ENCODE measurements around the gene LYRM2.
"Not testable (repeated sequence)": the region's sequence is repeated elsewhere in the genome, so short reads cannot be mapped to it uniquely, and the experiment has no call there.

Gene LYRM2

GRCh38 chr6:89661559-89661958 lies 23.0 kb upstream of the LYRM2 start:
- no peak overlapping the region for H3K4me3 ChIP-seq
- TF ChIP-seq EZH2 (IDR thresholded peaks at IDR 0.05) (no peak), POLR2AphosphoS5 (IDR thresholded peaks at IDR 0.05; ENCODE audit: borderline replicate concordance, low read depth, low read length) (no peak), FOXP2 (optimal IDR thresholded peaks at IDR 0.05; ENCODE audit: control extremely low read depth, extremely low read length, insufficient read depth) (no peak)
- peaks cover 86% of the 10 kb centered on the region for H3K36me3 ChIP-seq (ENCODE audit: insufficient read depth, low read length)
- no peak overlapping the region for H3K9ac ChIP-seq (ENCODE audit: insufficient read length)
- H3K9me3 ChIP-seq (ENCODE audit: low read depth, low read length), result no peaks in the 10 kb centered on the region
- H3K27ac ChIP-seq, result no peak overlapping the region
- DNase-seq (ENCODE audit: low read depth, low spot score), result no peak

DNA sequence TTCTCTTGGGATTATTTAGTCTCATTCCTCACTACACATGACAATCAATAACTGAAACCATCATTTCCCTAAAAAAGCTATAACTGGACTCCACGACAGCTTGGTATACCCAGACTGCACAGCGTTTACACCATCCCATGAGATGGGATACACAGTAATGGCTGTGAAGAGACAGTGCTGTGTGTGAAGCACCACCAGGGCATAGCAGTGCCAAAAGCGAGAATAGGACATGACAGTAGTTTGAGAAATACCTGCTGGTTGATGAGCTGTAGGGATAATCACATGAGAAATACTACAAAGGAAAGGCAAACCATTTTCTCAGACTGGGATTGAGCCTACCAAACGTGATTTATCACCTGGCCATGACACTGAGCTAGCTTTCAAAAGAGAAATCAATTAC lies 22.4 kb upstream of the LYRM2 start:
- H3K36me3 ChIP-seq (ENCODE audit: insufficient read depth, low read length), result peaks cover 86% of the 10 kb centered on the region
- H3K9ac ChIP-seq (ENCODE audit: insufficient read length), result no peak overlapping the region
- DNase-seq (ENCODE audit: low read depth, low spot score), result no peak
- H3K4me3 ChIP-seq, result no peak overlapping the region
- no peak overlapping the region for H3K27ac ChIP-seq
- TF ChIP-seq EZH2 (IDR thresholded peaks at IDR 0.05) (no peak), FOXP2 (optimal IDR thresholded peaks at IDR 0.05; ENCODE audit: control extremely low read depth, extremely low read length, insufficient read depth) (no peak)
- H3K9me3 ChIP-seq (ENCODE audit: low read depth, low read length), result no peaks in the 10 kb centered on the region

DNA sequence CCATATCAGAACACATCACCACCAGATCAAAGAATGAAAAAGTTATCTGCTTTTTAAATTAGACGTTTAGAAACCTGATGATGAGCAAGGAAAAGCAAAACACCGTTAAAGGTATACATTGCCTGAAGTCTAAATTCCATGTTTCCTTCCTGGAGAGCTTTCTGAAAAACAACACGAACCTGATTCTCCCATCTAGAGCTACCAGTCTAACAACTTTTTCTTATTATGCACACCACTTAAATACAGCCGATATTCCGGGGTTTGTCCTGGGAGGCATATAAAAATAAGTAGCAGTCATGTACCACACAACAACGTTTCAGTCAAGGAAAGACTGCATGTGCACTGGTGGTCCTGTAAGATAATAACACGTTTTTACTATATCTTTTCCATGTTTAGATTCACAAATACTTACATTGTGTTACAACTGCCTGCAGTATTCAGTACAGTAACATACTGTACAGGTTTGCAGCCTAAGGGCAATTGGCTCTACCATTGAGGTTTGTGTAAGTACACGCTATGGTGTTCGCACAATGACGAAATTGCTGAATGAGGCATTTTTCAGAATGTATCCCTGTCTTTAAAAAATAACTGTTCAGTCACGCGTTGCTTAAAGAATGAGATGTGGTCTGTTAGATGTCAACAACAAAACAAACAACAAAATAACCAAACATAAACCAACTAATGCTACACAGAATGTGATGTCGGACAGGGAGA lies 19.1 kb upstream of the LYRM2 start:
- TF ChIP-seq POLR2AphosphoS5 (IDR thresholded peaks at IDR 0.05; ENCODE audit: borderline replicate concordance, low read depth, low read length) (no peak), EZH2 (IDR thresholded peaks at IDR 0.05) (no peak), FOXP2 (optimal IDR thresholded peaks at IDR 0.05; ENCODE audit: control extremely low read depth, extremely low read length, insufficient read depth) (no peak)
- no peak for DNase-seq (ENCODE audit: low read depth, low spot score)
- no peaks in the 10 kb centered on the region for H3K9me3 ChIP-seq (ENCODE audit: low read depth, low read length)
- H3K36me3 ChIP-seq (ENCODE audit: insufficient read depth, low read length), result peaks cover 84% of the 10 kb centered on the region
- H3K4me3 ChIP-seq, result no peak overlapping the region
- H3K27ac ChIP-seq, result no peak overlapping the region
- H3K9ac ChIP-seq (ENCODE audit: insufficient read length), result no peak overlapping the region

GRCh38 chr6:89655122-89655521 lies 16.6 kb upstream of the LYRM2 start:
- TF ChIP-seq FOXP2 (optimal IDR thresholded peaks at IDR 0.05; ENCODE audit: control extremely low read depth, extremely low read length, insufficient read depth), result no peak
- no peak for TF ChIP-seq EZH2 (IDR thresholded peaks at IDR 0.05)
- TF ChIP-seq POLR2AphosphoS5 (IDR thresholded peaks at IDR 0.05; ENCODE audit: borderline replicate concordance, low read depth, low read length), result no peak
- no peak overlapping the region for H3K9ac ChIP-seq (ENCODE audit: insufficient read length)
- H3K36me3 ChIP-seq (ENCODE audit: insufficient read depth, low read length), result peaks cover 82% of the 10 kb centered on the region

DNA sequence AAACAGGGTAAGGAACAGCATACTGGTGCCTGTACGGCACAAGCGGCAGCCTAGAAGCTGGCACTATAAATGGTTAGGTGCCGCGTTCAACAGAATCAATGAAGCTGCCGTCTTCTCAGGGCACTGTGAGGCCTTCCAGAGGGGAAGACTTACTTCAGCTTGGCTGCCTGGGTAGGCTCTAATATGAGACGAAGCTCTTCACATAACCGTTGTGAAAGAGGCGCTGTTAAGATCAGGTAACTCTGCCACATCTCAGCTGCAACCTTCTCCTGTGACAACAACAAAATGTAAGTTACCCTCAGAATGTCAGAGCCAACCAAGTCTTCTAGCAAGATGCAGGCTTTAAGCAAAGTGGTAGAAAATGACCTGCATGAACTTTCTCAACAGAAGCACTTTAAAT lies 12.0 kb upstream of the LYRM2 start:
- H3K9ac ChIP-seq (ENCODE audit: insufficient read length), result no peak overlapping the region
- no peak overlapping the region for H3K4me3 ChIP-seq
- peaks cover 87% of the 10 kb centered on the region for H3K36me3 ChIP-seq (ENCODE audit: insufficient read depth, low read length)
- DNase-seq (ENCODE audit: low read depth, low spot score), result no peak
- TF ChIP-seq POLR2AphosphoS5 (IDR thresholded peaks at IDR 0.05; ENCODE audit: borderline replicate concordance, low read depth, low read length) (no peak), EZH2 (IDR thresholded peaks at IDR 0.05) (no peak), FOXP2 (optimal IDR thresholded peaks at IDR 0.05; ENCODE audit: control extremely low read depth, extremely low read length, insufficient read depth) (no peak)
- no peaks in the 10 kb centered on the region for H3K9me3 ChIP-seq (ENCODE audit: low read depth, low read length)
- H3K27ac ChIP-seq, result no peak overlapping the region

More at GRCh38 chr6:89655122-89655521, 16.6 kb upstream of the LYRM2 start:
- DNase-seq (ENCODE audit: low read depth, low spot score), result no peak
- no peak overlapping the region for H3K4me3 ChIP-seq
- H3K27ac ChIP-seq, result no peak overlapping the region
- no peaks in the 10 kb centered on the region for H3K9me3 ChIP-seq (ENCODE audit: low read depth, low read length)

- H3K9me3 ChIP-seq (ENCODE audit: low read depth, low read length), result no peaks in the 10 kb centered on the region
- no peak overlapping the region for H3K9ac ChIP-seq (ENCODE audit: insufficient read length)
- H3K4me3 ChIP-seq, result no peak overlapping the region
- peaks cover 91% of the 10 kb centered on the region for H3K36me3 ChIP-seq (ENCODE audit: insufficient read depth, low read length)
- TF ChIP-seq FOXP2 (optimal IDR thresholded peaks at IDR 0.05; ENCODE audit: control extremely low read depth, extremely low read length, insufficient read depth), result no peak
- no peak for TF ChIP-seq POLR2AphosphoS5 (IDR thresholded peaks at IDR 0.05; ENCODE audit: borderline replicate concordance, low read depth, low read length)
- no peak for TF ChIP-seq EZH2 (IDR thresholded peaks at IDR 0.05)
- no peak overlapping the region for H3K27ac ChIP-seq
- no peak for DNase-seq (ENCODE audit: low read depth, low spot score)
Measured at GRCh38 chr6:89649682-89650081, 11.1 kb upstream of the LYRM2 start.

GRCh38 chr6:89644864-89645263 lies 6.3 kb upstream of the LYRM2 start:
- H3K27ac ChIP-seq, result no peak overlapping the region
- no peak overlapping the region for H3K4me3 ChIP-seq
- TF ChIP-seq EZH2 (IDR thresholded peaks at IDR 0.05) (no peak), POLR2AphosphoS5 (IDR thresholded peaks at IDR 0.05; ENCODE audit: borderline replicate concordance, low read depth, low read length) (no peak), FOXP2 (optimal IDR thresholded peaks at IDR 0.05; ENCODE audit: control extremely low read depth, extremely low read length, insufficient read depth) (no peak)
- H3K9ac ChIP-seq (ENCODE audit: insufficient read length), result no peak overlapping the region
- H3K9me3 ChIP-seq (ENCODE audit: low read depth, low read length), result no peaks in the 10 kb centered on the region
- DNase-seq (ENCODE audit: low read depth, low spot score), result no peak
- peaks cover 77% of the 10 kb centered on the region for H3K36me3 ChIP-seq (ENCODE audit: insufficient read depth, low read length)

DNA sequence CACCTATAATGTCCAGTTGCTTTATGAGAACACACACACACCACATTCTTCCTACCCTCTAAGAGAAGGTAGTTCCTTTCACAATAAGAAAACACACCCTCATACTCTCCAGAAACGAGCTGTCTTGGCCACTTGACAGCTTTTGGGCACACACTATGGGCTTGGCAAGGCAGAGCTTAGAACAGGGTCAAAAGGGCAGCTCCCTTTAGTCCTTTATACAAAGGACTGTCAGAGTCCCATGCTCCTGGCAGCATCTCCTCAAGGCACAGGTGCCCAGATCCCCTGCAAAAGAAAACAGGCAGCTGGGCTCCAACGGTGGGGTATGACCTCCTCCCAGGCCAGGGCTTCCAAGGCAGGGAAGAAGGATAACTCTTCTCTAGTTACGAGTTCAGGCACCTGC lies 4.9 kb upstream of the LYRM2 start:
- H3K27ac ChIP-seq, result no peak overlapping the region
- H3K9me3 ChIP-seq (ENCODE audit: low read depth, low read length), result no peaks in the 10 kb centered on the region
- no peak for DNase-seq (ENCODE audit: low read depth, low spot score)
- H3K36me3 ChIP-seq (ENCODE audit: insufficient read depth, low read length), result peaks cover 64% of the 10 kb centered on the region
- H3K4me3 ChIP-seq, result no peak overlapping the region
- no peak overlapping the region for H3K9ac ChIP-seq (ENCODE audit: insufficient read length)
- no peak for TF ChIP-seq POLR2AphosphoS5 (IDR thresholded peaks at IDR 0.05; ENCODE audit: borderline replicate concordance, low read depth, low read length)
- no peak for TF ChIP-seq EZH2 (IDR thresholded peaks at IDR 0.05)
- TF ChIP-seq FOXP2 (optimal IDR thresholded peaks at IDR 0.05; ENCODE audit: control extremely low read depth, extremely low read length, insufficient read depth), result no peak

- DNase-seq (ENCODE audit: low read depth, low spot score), result no peak
- TF ChIP-seq POLR2AphosphoS5 (IDR thresholded peaks at IDR 0.05; ENCODE audit: borderline replicate concordance, low read depth, low read length) (no peak), FOXP2 (optimal IDR thresholded peaks at IDR 0.05; ENCODE audit: control extremely low read depth, extremely low read length, insufficient read depth) (no peak), EZH2 (IDR thresholded peaks at IDR 0.05) (no peak)
- Histone ChIP-seq H3K36me3 (ENCODE audit: insufficient read depth, low read length) (peaks cover 59% of the 10 kb centered on the region), H3K9ac (ENCODE audit: insufficient read length) (no peak overlapping the region), H3K27ac (no peak overlapping the region), H3K4me3 (no peak overlapping the region), H3K9me3 (ENCODE audit: low read depth, low read length) (no peaks in the 10 kb centered on the region)
Measured at GRCh38 chr6:89642956-89643355, 4.4 kb upstream of the LYRM2 start.

- H3K27ac ChIP-seq; DNase-seq (ENCODE audit: low read depth, low spot score); H3K9ac ChIP-seq (ENCODE audit: insufficient read length); H3K4me3 ChIP-seq; H3K9me3 ChIP-seq (ENCODE audit: low read depth, low read length): not testable (repeated sequence)
- peaks cover 53% of the 10 kb centered on the region for H3K36me3 ChIP-seq (ENCODE audit: insufficient read depth, low read length)
Measured at GRCh38 chr6:89641581-89641980, 3.0 kb upstream of the LYRM2 start.

Data from SK-N-MC (cell line).